Measurements from ENCODE around the gene BICC1.

The BICC1 gene

DNA sequence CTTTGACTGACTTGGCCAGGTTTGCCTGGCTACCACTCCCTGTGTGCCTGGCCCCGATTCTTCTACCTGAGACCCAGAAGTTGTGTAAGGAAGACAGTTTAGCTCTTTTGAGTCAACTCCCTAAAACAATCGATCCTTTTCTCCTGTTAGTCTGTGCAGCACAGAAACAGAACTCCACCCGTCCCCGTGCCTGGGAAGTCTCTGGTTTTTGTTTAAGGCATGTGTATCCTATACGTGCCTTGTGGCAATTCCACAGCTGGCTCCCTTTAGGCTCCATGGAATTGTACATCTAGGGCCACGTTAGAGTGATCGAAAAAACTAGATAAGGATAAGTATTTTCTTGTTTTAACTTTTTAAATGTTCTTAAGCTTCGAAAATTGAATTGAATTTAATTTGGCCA, 131.6 kb downstream of the BICC1 start:
- Histone ChIP-seq H3K79me2 (ENCODE audit: insufficient read depth, low read depth) (no peaks in the 10 kb centered on the region), H3K27me3 (ENCODE audit: insufficient read depth, low read depth) (no peaks in the 10 kb centered on the region), H3K4me3 (IDR thresholded peaks at IDR 0.05; ENCODE audit: insufficient read depth, low read depth, low read length) (no peak overlapping the region), H3K27ac (no peak overlapping the region), H3K36me3 (ENCODE audit: insufficient read depth) (no peaks in the 10 kb centered on the region), H4K20me1 (ENCODE audit: insufficient read depth) (no peaks in the 10 kb centered on the region), H2AFZ (ENCODE audit: low read depth) (no peak overlapping the region), H3K4me2 (no peak overlapping the region), H3K4me1 (ENCODE audit: low read depth, poor library complexity, severe bottlenecking) (no peaks in the 10 kb centered on the region), H3K9ac (no peak overlapping the region)
- TF ChIP-seq, protein P1, sequence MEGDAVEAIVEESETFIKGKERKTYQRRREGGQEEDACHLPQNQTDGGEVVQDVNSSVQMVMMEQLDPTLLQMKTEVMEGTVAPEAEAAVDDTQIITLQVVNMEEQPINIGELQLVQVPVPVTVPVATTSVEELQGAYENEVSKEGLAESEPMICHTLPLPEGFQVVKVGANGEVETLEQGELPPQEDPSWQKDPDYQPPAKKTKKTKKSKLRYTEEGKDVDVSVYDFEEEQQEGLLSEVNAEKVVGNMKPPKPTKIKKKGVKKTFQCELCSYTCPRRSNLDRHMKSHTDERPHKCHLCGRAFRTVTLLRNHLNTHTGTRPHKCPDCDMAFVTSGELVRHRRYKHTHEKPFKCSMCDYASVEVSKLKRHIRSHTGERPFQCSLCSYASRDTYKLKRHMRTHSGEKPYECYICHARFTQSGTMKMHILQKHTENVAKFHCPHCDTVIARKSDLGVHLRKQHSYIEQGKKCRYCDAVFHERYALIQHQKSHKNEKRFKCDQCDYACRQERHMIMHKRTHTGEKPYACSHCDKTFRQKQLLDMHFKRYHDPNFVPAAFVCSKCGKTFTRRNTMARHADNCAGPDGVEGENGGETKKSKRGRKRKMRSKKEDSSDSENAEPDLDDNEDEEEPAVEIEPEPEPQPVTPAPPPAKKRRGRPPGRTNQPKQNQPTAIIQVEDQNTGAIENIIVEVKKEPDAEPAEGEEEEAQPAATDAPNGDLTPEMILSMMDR (conservative IDR thresholded peaks at IDR 0.05; ENCODE audit: low read depth, low read length), result no peak

DNA sequence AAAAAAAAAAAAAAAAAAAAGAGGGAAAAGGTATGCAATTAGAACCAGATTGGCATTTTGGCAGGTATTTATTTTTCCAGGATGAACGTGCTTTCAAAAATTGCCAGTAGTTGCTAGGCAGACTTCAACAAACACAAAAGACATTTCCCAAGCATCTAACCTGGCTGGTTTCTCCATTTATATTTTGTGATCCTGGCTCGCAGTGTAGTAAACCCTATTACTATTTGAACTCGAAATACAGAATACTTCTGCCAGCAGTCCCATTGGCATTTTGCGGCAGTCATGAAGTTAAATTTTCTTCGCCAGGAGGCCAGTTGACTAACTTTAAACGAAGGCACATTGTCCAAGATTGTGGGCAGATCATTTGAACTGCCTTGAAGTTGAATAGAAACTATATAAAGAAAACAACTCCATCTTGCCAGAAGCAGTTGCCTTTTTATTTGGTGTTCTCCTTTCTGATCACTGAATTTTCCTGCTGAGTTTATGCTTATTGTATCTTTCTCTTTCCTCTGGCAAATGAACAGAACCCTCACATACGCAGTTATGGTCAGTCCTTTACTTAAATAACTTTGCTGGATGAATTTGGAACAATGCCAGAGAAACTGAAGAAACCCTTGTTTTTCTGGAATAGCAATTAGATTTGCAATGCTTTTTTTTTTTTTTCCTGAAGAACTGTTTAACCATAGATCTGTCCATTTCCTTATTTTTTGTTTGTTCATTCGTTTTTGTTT, 132.9 kb downstream of the BICC1 start:
- Histone ChIP-seq H2AFZ (ENCODE audit: low read depth) (no peak overlapping the region), H3K4me1 (ENCODE audit: low read depth, poor library complexity, severe bottlenecking) (no peaks in the 10 kb centered on the region), H4K20me1 (ENCODE audit: insufficient read depth) (no peaks in the 10 kb centered on the region), H3K36me3 (ENCODE audit: insufficient read depth) (no peaks in the 10 kb centered on the region), H3K4me3 (IDR thresholded peaks at IDR 0.05; ENCODE audit: insufficient read depth, low read depth, low read length) (no peak overlapping the region), H3K9ac (no peak overlapping the region), H3K4me2 (no peak overlapping the region), H3K27me3 (ENCODE audit: insufficient read depth, low read depth) (no peaks in the 10 kb centered on the region), H3K79me2 (ENCODE audit: insufficient read depth, low read depth) (no peaks in the 10 kb centered on the region), H3K27ac (no peak overlapping the region)
- TF ChIP-seq, protein P1 (conservative IDR thresholded peaks at IDR 0.05; ENCODE audit: low read depth, low read length), result no peak

DNA sequence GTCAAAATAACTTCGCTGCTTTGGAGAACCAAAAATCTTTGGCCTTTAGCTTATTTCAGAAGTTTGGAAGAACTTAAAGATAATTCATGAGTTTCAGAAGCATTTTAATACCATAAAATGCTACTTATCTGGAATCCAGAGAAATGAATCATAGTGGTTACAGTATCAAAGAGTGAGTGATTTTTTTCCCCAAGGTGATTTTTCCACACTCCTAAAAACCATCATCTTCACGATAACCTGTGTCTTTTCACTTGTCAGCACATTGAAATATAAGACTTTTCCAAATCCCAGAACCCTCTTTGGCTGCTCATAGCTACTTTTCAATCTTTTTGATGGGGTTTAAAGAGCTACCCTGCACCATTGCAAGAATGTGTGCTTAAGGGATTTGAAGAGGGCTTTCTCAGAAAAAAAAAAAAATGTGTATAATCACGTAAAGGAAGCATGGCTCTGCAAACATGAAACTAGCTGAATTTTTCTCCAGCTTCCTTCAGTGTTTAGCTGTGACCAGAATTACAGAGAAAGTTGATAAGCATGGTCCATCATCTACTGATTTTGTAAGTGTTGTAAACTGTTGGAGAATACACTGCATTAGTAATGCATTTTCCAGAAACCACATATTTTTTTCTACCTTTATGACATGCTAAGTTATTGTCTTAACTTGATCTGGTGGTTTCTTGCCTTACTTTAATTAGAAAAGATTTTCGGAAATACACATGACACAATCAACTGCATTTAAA, 134.9 kb downstream of the BICC1 start:
- H3K27ac ChIP-seq, result no peak overlapping the region
- no peaks in the 10 kb centered on the region for H4K20me1 ChIP-seq (ENCODE audit: insufficient read depth)
- TF ChIP-seq, protein P1 (conservative IDR thresholded peaks at IDR 0.05; ENCODE audit: low read depth, low read length), result no peak
- no peaks in the 10 kb centered on the region for H3K27me3 ChIP-seq (ENCODE audit: insufficient read depth, low read depth)
- no peaks in the 10 kb centered on the region for H3K79me2 ChIP-seq (ENCODE audit: insufficient read depth, low read depth)
- H3K4me2 ChIP-seq, result no peak overlapping the region
- no peaks in the 10 kb centered on the region for H3K4me1 ChIP-seq (ENCODE audit: low read depth, poor library complexity, severe bottlenecking)
- no peak overlapping the region for H2AFZ ChIP-seq (ENCODE audit: low read depth)
- no peaks in the 10 kb centered on the region for H3K36me3 ChIP-seq (ENCODE audit: insufficient read depth)
- no peak overlapping the region for H3K4me3 ChIP-seq (IDR thresholded peaks at IDR 0.05; ENCODE audit: insufficient read depth, low read depth, low read length)
- no peak overlapping the region for H3K9ac ChIP-seq

DNA sequence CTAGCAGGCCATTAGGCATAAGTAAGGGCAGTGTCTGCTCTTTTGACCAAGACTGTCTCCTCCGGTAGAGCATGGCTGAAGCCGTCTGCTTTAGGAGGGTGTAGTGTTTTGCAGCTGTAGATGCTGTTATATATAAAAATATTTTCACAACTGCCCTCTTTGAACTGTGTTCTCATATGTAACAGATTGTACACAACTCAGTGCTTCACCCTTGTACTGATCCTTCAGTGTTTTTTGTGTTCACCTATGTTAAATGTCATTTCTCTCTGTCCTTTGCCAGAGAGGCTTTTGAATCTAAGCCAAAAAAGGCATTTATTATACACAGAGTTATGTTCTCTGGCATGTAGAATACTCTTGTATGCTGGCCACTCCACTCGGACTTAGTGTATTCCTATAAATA, 135.5 kb downstream of the BICC1 start:
- TF ChIP-seq, protein P1 (conservative IDR thresholded peaks at IDR 0.05; ENCODE audit: low read depth, low read length), result no peak
- no peaks in the 10 kb centered on the region for H4K20me1 ChIP-seq (ENCODE audit: insufficient read depth)
- no peaks in the 10 kb centered on the region for H3K36me3 ChIP-seq (ENCODE audit: insufficient read depth)
- H3K79me2 ChIP-seq (ENCODE audit: insufficient read depth, low read depth), result no peaks in the 10 kb centered on the region
- no peak overlapping the region for H3K27ac ChIP-seq
- H3K27me3 ChIP-seq (ENCODE audit: insufficient read depth, low read depth), result no peaks in the 10 kb centered on the region
- H3K4me1 ChIP-seq (ENCODE audit: low read depth, poor library complexity, severe bottlenecking), result no peaks in the 10 kb centered on the region
- H3K4me2 ChIP-seq, result no peak overlapping the region
- H3K9ac ChIP-seq, result no peak overlapping the region
- no peak overlapping the region for H3K4me3 ChIP-seq (IDR thresholded peaks at IDR 0.05; ENCODE audit: insufficient read depth, low read depth, low read length)
- H2AFZ ChIP-seq (ENCODE audit: low read depth), result no peak overlapping the region

Measured in KMS-11 (cell line).